Type B pancreatic cell (in vitro differentiated cells): ENCODE data around the gene DDX24. TPM values are rescaled to one million over a fixed set of nuclear protein-coding genes. Genes with fewer than 3 reads are reported as not detected.
A peak's percentile ranks its signal among the peaks of the same experiment; 100 is the strongest.

Source experiments
- DNase-seq: peaks from one replicate; pipeline ENCODE4 v3.0.0; 2021; ENCODE audit warnings: mixed read lengths; ENCODE audit not compliant: unreplicated experiment; ENCODE audit errors: extremely low spot score
- H3K27ac Mint-ChIP-seq: 2 replicates; pipeline ENCODE4 v1.8.0; 2021; ENCODE audit warnings: mild to moderate bottlenecking, mixed read lengths
- H3K27me3 Mint-ChIP-seq: 2 replicates; pipeline ENCODE4 v1.8.0; 2021; ENCODE audit warnings: mixed read lengths
- H3K36me3 Mint-ChIP-seq: 2 replicates; pipeline ENCODE4 v1.8.0; 2021; ENCODE audit warnings: mixed read lengths
- H3K4me1 Mint-ChIP-seq: one replicate; pipeline ENCODE4 v1.8.0; 2021; ENCODE audit warnings: mixed read lengths; ENCODE audit not compliant: unreplicated experiment
- H3K4me3 Mint-ChIP-seq: 2 replicates; pipeline ENCODE4 v1.8.0; 2021; ENCODE audit warnings: mild to moderate bottlenecking, mixed read lengths
- H3K9me3 Mint-ChIP-seq: 2 replicates; pipeline ENCODE4 v1.8.0; 2021; ENCODE audit warnings: mixed read lengths
- total RNA-seq: library from RNA; stranded (reverse); gene quantifications from 2 replicates; pipeline ENCODE4 v1.2.1, GENCODE V29; 2021; ENCODE audit warnings: low replicate concordance
- TF ChIP-seq, protein P1 (sequence below): fragments of 200-600 bp; sonication (generic); conservative IDR thresholded peaks from 2 replicates; pipeline ENCODE4 v1.5.0; 2021; ENCODE audit warnings: antibody characterized with exemption, mild to moderate bottlenecking

The DDX24 gene
- total RNA-seq, 1 donor from 2014 or later, result 156 TPM

DNA sequence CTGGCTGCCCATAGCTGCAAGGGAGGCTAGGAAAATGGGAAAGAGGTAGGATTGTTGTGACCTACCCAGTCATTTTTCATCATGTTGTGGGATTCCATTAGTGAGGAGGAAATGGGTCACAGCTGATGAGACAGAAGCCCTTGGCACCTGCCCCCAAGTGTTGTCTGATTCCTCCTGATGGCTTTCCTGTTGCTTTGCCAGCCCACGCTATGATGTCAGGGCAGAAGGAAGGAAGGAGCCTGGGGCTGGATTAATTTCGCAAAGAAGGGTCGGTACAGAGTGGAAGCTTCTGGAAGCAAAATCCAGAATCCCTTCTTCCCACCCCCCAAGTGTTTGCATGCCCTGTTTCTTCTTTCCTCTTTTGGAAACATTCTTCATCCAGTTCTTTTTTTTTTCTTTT is 46.1 kb downstream of the DDX24 start:
- H3K27ac Mint-ChIP-seq, result no peak overlapping the region
- H3K4me1 Mint-ChIP-seq, result peaks cover 6% of the 10 kb centered on the region

DNA sequence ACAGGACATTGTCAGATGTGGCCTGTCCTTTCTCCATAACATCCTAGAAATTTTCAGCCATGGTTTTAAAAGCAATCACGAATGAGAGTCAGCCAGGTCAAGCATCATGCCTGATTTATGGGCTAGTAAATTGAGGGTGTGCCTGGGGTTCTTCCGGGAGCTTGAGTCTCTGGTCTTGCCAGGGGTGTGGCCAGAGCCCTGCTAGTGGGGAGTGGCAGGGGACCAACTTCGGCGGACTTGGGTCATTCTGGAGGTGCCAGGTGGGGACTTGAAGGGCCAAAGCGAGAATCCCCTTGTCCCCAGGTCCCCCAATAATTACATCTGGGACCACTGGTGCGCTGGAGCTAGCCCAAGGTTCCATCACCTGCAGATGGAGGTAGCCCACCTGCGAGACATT is 49.1 kb downstream of the DDX24 start:
- Mint-ChIP-seq H3K4me1 (peaks cover 17% of the 10 kb centered on the region), H3K36me3 (no peaks in the 10 kb centered on the region), H3K9me3 (no peaks in the 10 kb centered on the region), H3K27ac (no peak overlapping the region), H3K4me3 (no peak overlapping the region), H3K27me3 (no peaks in the 10 kb centered on the region)
- TF ChIP-seq, protein P1, sequence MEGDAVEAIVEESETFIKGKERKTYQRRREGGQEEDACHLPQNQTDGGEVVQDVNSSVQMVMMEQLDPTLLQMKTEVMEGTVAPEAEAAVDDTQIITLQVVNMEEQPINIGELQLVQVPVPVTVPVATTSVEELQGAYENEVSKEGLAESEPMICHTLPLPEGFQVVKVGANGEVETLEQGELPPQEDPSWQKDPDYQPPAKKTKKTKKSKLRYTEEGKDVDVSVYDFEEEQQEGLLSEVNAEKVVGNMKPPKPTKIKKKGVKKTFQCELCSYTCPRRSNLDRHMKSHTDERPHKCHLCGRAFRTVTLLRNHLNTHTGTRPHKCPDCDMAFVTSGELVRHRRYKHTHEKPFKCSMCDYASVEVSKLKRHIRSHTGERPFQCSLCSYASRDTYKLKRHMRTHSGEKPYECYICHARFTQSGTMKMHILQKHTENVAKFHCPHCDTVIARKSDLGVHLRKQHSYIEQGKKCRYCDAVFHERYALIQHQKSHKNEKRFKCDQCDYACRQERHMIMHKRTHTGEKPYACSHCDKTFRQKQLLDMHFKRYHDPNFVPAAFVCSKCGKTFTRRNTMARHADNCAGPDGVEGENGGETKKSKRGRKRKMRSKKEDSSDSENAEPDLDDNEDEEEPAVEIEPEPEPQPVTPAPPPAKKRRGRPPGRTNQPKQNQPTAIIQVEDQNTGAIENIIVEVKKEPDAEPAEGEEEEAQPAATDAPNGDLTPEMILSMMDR, result no peak
- DNase-seq, result no peak

More for the DNA sequence above, 46.1 kb downstream of the DDX24 start:
- no peak for DNase-seq
- H3K4me3 Mint-ChIP-seq, result no peak overlapping the region
- H3K36me3 Mint-ChIP-seq, result peaks cover 4% of the 10 kb centered on the region
- H3K27me3 Mint-ChIP-seq, result no peaks in the 10 kb centered on the region
- TF ChIP-seq, protein P1, result no peak
- H3K9me3 Mint-ChIP-seq, result no peaks in the 10 kb centered on the region

- DNase-seq, result no peak
- H3K4me1 Mint-ChIP-seq, result peaks cover 11% of the 10 kb centered on the region
- no peaks in the 10 kb centered on the region for H3K9me3 Mint-ChIP-seq
- H3K27me3 Mint-ChIP-seq, result no peaks in the 10 kb centered on the region
- H3K4me3 Mint-ChIP-seq, result no peak overlapping the region
- H3K27ac Mint-ChIP-seq, result no peak overlapping the region
- TF ChIP-seq, protein P1, result no peak
- H3K36me3 Mint-ChIP-seq, result no peaks in the 10 kb centered on the region
Measured at GRCh38 chr14:94031161-94031882, 49.7 kb downstream of the DDX24 start.

- Mint-ChIP-seq H3K9me3 (no peaks in the 10 kb centered on the region), H3K4me1 (peaks cover 16% of the 10 kb centered on the region), H3K4me3 (no peak overlapping the region), H3K27me3 (no peaks in the 10 kb centered on the region), H3K36me3 (no peaks in the 10 kb centered on the region), H3K27ac (no peak overlapping the region)
- no peak for DNase-seq
- TF ChIP-seq, protein P1, result no peak
Measured at GRCh38 chr14:94030571-94030970, 50.4 kb downstream of the DDX24 start.

- peak overlapping the region; percentile 1 for H3K27ac Mint-ChIP-seq
- H3K4me1 Mint-ChIP-seq, result peaks cover 16% of the 10 kb centered on the region
- no peak overlapping the region for H3K4me3 Mint-ChIP-seq
Measured at GRCh38 chr14:94029671-94030203, 51.3 kb downstream of the DDX24 start.

More at GRCh38 chr14:94029671-94030203, 51.3 kb downstream of the DDX24 start:
- Mint-ChIP-seq H3K9me3 (no peaks in the 10 kb centered on the region), H3K27me3 (no peaks in the 10 kb centered on the region), H3K36me3 (no peaks in the 10 kb centered on the region)
- TF ChIP-seq, protein P1, result no peak
- no peak for DNase-seq
